Gastrocnemius medialis (tissue), 4 donors: ENCODE results near the gene ST14. TPM values are rescaled to one million over a fixed set of nuclear protein-coding genes. Genes with fewer than 3 reads are reported as not detected.

Source experiments
- ATAC-seq, 2 donors: fragments of 150-250 bp; one replicate each; pipeline ENCODE4 v1.9.1; 2016
- DNase-seq, 2 donors: peaks; one replicate each; pipeline ENCODE4 v3.0.0-alpha.2; 2019
- H3K27ac ChIP-seq, 4 donors: fragments of 200-600 bp; sonication (generic); 1 replicate in 1 of 4; 2 replicates in 3 of 4; pipeline ENCODE4 v1.5.1; 2016 to 2018; ENCODE audit warnings: mild to moderate bottlenecking in 2 of 4, moderate library complexity in 1 of 4
- H3K27me3 ChIP-seq, 3 donors: fragments of 200-600 bp; sonication (generic) in 2 of 3; 1 replicate in 1 of 3; 2 replicates in 2 of 3; pipeline versions ENCODE4 v1.5.1 to v1.6.0; 2016 to 2019; ENCODE audit warnings: mild to moderate bottlenecking in 1 of 3, moderate library complexity in 1 of 3
- H3K36me3 ChIP-seq, 2 donors: fragments of 200-600 bp; sonication (generic) in 1 of 2; one replicate each; pipeline ENCODE4 v1.5.1; 2017 to 2018
- H3K4me1 ChIP-seq, 2 donors: fragments of 200-600 bp; sonication (generic) in 1 of 2; one replicate each; pipeline ENCODE4 v1.5.1; 2016 to 2017; ENCODE audit warnings: mild to moderate bottlenecking in 2 of 2
- H3K4me3 ChIP-seq, 4 donors: fragments of 200-600 bp; sonication (generic) in 3 of 4; 1 replicate in 1 of 4; 2 replicates in 3 of 4; pipeline ENCODE4 v1.5.1; 2016 to 2019; ENCODE audit warnings: mild to moderate bottlenecking in 2 of 4
- H3K9me3 ChIP-seq, 3 donors: fragments of 200-600 bp; sonication (generic) in 2 of 3; 1 replicate in 1 of 3; 2 replicates in 2 of 3; pipeline ENCODE4 v1.5.1; 2016 to 2019
- CTCF ChIP-seq, 5 experiments: fragments of 450-650 bp in 3 of 5; fragments of 200-600 bp in 2 of 5; sonication (generic) in 2 of 5; IDR thresholded peaks in 4 of 5; conservative IDR thresholded peaks in 1 of 5; 1 replicate in 4 of 5; 2 replicates in 1 of 5; pipeline ENCODE4 v1.5.1; 2016 to 2019; ENCODE audit warnings: antibody characterized with exemption in 5 of 5, mild to moderate bottlenecking in 3 of 5, moderate library complexity in 3 of 5
- POLR2A ChIP-seq, 2 donors: fragments of 450-650 bp; IDR thresholded peaks; one replicate each; pipeline ENCODE4 v1.6.1; 2017; ENCODE audit warnings: antibody characterized with exemption in 2 of 2, mild to moderate bottlenecking in 2 of 2, moderate library complexity in 2 of 2
- in situ Hi-C, 4 donors: fragments of 200-750 bp; cut with MboI; loops; one replicate each; pipeline versions ENCODE4 v1.15.0 to v1.8.0; 2017; ENCODE audit warnings: low sequenced_read_pairs in 4 of 4
- intact Hi-C: fragments of 100-400 bp; cut with DNase I; formaldehyde crosslinking; loops from one replicate; pipeline ENCODE4 v1.15.1; 2023; ENCODE audit warnings: low total_unique reads
- total RNA-seq, 4 donors: library from RNA; depleted of rRNA; stranded (reverse); fragments of >200 nt; gene quantifications; one replicate each; pipeline versions ENCODE4 v1.1.0 to v1.2.3, GENCODE V29; 2016

ST14 gene
- total RNA-seq, 4 donors from 2014 or later: 0.20 to 2.2 (median 1.3) TPM

GRCh38 chr11:130179396-130180306 is 20.1 kb downstream of the ST14 start:
- no peak overlapping the region for H3K27ac ChIP-seq
- in situ Hi-C loops (no loop called here), intact Hi-C loops (no loop called here)
- no peak for TF ChIP-seq POLR2A (IDR thresholded peaks at IDR 0.05)
- ATAC-seq (no peak), DNase-seq (no peak)
- H3K36me3 ChIP-seq: no peaks in the 10 kb centered on the region
- peaks cover 19 to 21% of the 10 kb centered on the region in 2 donors for H3K4me1 ChIP-seq
- H3K4me3 ChIP-seq: no peak overlapping the region
- H3K27me3 ChIP-seq: no peaks in the 10 kb centered on the region
- no peaks in the 10 kb centered on the region for H3K9me3 ChIP-seq

DNA sequence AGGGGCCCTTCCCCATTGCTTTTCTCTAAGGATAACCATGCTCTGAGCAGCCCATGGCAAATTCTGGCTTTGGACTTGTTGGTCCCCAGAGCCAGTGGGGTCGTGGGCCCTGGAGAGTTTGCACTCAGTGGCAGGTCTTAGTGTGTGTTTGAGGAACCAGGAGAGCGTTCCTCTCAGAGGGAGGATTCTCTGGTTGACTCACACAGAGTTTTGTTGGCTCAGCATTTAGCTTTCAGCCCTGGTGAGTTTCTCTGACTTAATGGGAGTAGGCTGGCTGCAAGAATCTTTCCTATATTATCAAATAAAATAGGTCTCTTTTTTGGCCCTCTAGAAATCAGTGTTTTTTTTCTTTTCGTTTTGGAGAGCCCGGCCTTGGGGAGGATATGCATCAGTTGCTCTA is 20.9 kb downstream of the ST14 start:
- no peak for DNase-seq

DNA sequence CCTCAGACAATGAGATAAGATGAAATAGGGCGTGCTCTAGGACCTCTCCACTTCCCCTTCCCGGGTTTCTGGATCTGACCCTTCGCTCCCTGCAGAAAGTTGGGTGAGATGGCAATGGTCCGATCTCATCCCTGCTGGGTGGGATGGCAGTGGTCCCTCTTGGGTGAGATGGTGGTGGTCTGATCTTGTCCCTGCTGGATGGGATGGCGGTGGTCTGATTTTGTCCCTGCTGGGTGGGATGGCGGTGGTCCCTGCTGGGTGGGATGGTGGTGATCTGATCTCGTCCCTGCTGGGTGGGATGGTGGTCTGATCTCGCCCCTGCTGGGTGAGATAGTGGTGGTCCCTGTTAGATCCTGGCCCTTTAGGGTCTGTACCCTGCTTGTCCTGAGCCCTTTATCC is 21.3 kb downstream of the ST14 start:
- H3K4me1 ChIP-seq: peaks cover 19 to 21% of the 10 kb centered on the region in 2 donors
- H3K27ac ChIP-seq: no peak overlapping the region
- no peaks in the 10 kb centered on the region for H3K36me3 ChIP-seq
- TF ChIP-seq CTCF (IDR thresholded peaks at IDR 0.05 in 4 of 5, conservative IDR thresholded peaks at IDR 0.05 in 1 of 5) (no peak), POLR2A (IDR thresholded peaks at IDR 0.05) (no peak)
- no peaks in the 10 kb centered on the region for H3K9me3 ChIP-seq
- DNase-seq: no peak
- no peak for ATAC-seq
- intact Hi-C loops (no loop called here), in situ Hi-C loops (no loop called here)
- no peak overlapping the region for H3K4me3 ChIP-seq
- H3K27me3 ChIP-seq: no peaks in the 10 kb centered on the region

More for the DNA sequence above, 20.9 kb downstream of the ST14 start:
- ATAC-seq: no peak
- Histone ChIP-seq H3K27me3 (no peaks in the 10 kb centered on the region), H3K4me1 (peaks cover 19 to 21% of the 10 kb centered on the region in 2 donors), H3K9me3 (no peaks in the 10 kb centered on the region), H3K27ac (no peak overlapping the region), H3K4me3 (no peak overlapping the region), H3K36me3 (no peaks in the 10 kb centered on the region)
- TF ChIP-seq POLR2A (IDR thresholded peaks at IDR 0.05) (no peak), CTCF (IDR thresholded peaks at IDR 0.05 in 4 of 5, conservative IDR thresholded peaks at IDR 0.05 in 1 of 5) (no peak)
- intact Hi-C loops (no loop called here), in situ Hi-C loops (no loop called here)

- peak overlapping the region in 2 of 4 donors; percentile 45 to 46 for H3K27ac ChIP-seq
- intact Hi-C loops: no loop called here
These were observed 22.0 kb downstream of the ST14 start for GRCh38 chr11:130181295-130182272.

More at GRCh38 chr11:130181295-130182272, 22.0 kb downstream of the ST14 start:
- ATAC-seq (peak; percentile 88 to 92), DNase-seq (no peak)
- TF ChIP-seq POLR2A (IDR thresholded peaks at IDR 0.05): no peak
- no peak for TF ChIP-seq CTCF (IDR thresholded peaks at IDR 0.05 in 4 of 5, conservative IDR thresholded peaks at IDR 0.05 in 1 of 5)
- Histone ChIP-seq H3K4me1 (peaks cover 19 to 21% of the 10 kb centered on the region in 2 donors), H3K9me3 (no peaks in the 10 kb centered on the region), H3K27me3 (no peaks in the 10 kb centered on the region), H3K36me3 (no peaks in the 10 kb centered on the region), H3K4me3 (no peak overlapping the region)
- in situ Hi-C loops: no loop called here
